Measurements from ENCODE around the gene ANKRD13B. TPM values are rescaled to one million over a fixed set of nuclear protein-coding genes. Genes with fewer than 3 reads are reported as not detected.
"Not testable (repeated sequence)": the region's sequence is repeated elsewhere in the genome, so short reads cannot be mapped to it uniquely, and the experiment has no call there.

Gene ANKRD13B
- total RNA-seq, 2 experiments from 2014 or later, result 14.1 to 15.1 TPM

DNA sequence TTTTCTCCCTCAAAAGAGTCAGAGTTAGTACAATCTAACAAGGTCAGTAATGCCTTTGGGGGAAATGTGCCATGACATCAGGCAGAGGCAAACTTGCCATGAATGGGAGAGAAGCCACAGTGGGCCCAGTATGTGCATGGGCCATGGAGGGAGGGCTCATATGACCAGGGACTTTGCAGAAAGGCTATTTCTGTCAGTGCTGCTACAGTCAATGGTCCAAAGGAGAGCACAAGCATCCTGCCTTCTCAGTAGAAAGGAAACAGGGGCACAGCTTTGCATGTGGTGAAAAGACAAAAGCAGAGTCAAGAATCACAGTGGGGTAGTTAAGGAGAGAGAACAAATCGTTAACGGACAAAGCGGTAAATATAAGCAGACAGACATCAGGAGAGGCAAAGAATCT is 41.0 kb downstream of the ANKRD13B start:
- POLR2A ChIA-PET, result interaction anchor here (1.8 kb wide), 1 partner anchor 9 kb away, joined by 5 read pairs; no protein-coding TSS in a partner anchor
- CTCF ChIA-PET, result interaction anchor here (1.4 to 3.4 kb wide), 4 partner anchors 16 to 297 kb away, joined by 3 to 18 read pairs (median 6); partner anchors contain the start of gene SSH2
- Mint-ChIP-seq H3K9me3 (no peaks in the 10 kb centered on the region), H3K27ac (no peak overlapping the region), H3K4me1 (ENCODE audit: low read depth) (peaks cover 17% of the 10 kb centered on the region), H3K36me3 (peaks cover 34% of the 10 kb centered on the region), H3K4me3 (no peak overlapping the region), H3K27me3 (no peaks in the 10 kb centered on the region)
- no peak for DNase-seq
- intact Hi-C loops (cut with micrococcal nuclease), result no loop called here

DNA sequence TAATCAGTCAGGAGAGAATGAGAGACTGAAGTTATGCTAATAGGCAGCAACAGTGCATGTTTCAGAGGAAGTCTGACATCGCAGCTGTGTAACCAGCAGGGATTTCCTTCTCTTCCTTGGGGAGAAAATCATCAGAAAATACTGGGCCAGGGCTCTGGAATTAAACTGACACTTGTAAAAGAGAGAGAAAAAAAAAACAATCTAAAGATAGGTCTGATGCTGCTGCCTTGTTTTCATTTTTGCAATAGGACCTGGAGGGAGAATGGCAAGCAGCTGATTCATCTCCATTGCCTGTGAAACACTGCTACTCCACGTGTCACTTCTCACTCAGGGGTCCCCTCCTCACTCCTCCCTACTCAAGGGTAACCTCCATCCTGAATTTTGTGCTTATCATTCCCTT is 47.5 kb downstream of the ANKRD13B start:
- ChIA-PET CTCF (interaction anchor here (0.6 to 8.0 kb wide), 16 partner anchors 12 to 449 kb away, joined by 3 to 196 read pairs (median 6); partner anchors contain the start of gene SSH2), POLR2A (interaction anchor here (0.6 to 1.5 kb wide), 4 partner anchors 11 to 248 kb away, joined by 3 to 6 read pairs (median 3); no protein-coding TSS in a partner anchor)
- DNase-seq, result no peak
- peaks cover 17% of the 10 kb centered on the region for H3K36me3 Mint-ChIP-seq
- no peaks in the 10 kb centered on the region for H3K27me3 Mint-ChIP-seq
- H3K9me3 Mint-ChIP-seq, result no peaks in the 10 kb centered on the region
- intact Hi-C loops (cut with micrococcal nuclease), result no loop called here
- H3K4me1 Mint-ChIP-seq (ENCODE audit: low read depth), result peaks cover 27% of the 10 kb centered on the region
- H3K4me3 Mint-ChIP-seq, result no peak overlapping the region
- peak overlapping the region; percentile 3 for H3K27ac Mint-ChIP-seq

DNA sequence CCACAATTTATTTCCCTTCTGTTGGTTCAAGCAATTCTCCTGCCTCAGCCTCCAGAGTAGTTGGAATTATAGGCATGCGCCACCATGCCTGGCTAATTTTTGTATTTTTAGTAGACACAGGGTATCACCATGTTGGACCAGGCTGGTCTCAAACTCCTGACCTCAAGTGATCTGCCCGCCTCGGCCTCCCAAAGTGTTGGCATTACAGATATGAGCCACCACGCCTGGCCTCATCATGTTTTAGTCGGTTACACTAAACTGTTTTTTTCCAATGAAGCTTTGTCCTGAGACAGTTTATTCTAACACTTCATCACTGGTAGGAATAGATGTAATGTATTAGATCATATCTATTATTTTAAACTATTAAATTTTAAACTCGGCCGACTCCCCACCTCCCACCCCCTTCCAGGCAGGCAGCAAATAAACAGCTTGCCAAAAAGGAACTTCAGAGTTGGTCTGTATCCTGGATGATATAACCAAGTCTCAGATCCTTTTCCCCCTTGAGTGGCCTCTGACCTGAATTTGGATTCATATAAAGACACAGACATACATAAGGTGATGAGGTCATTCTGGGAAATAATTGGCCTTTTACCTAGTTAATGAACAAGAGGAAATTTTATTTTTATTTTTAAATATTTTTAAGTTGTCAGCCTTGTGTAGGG is 48.2 kb downstream of the ANKRD13B start:
- Mint-ChIP-seq H3K27ac (peak overlapping the region; percentile 23), H3K27me3 (no peaks in the 10 kb centered on the region), H3K4me3 (no peak overlapping the region), H3K36me3 (peaks cover 13% of the 10 kb centered on the region), H3K9me3 (no peaks in the 10 kb centered on the region), H3K4me1 (ENCODE audit: low read depth) (peaks cover 33% of the 10 kb centered on the region)
- CTCF ChIA-PET, result interaction anchor here (0.6 to 8.0 kb wide), 6 partner anchors 24 to 767 kb away, joined by 3 to 196 read pairs (median 14); no protein-coding TSS in a partner anchor
- POLR2A ChIA-PET, result interaction anchor here (0.6 to 0.7 kb wide), 3 partner anchors 11 to 290 kb away, joined by 3 read pairs; no protein-coding TSS in a partner anchor
- intact Hi-C loops (cut with micrococcal nuclease), result no loop called here
- DNase-seq, result no peak

DNA sequence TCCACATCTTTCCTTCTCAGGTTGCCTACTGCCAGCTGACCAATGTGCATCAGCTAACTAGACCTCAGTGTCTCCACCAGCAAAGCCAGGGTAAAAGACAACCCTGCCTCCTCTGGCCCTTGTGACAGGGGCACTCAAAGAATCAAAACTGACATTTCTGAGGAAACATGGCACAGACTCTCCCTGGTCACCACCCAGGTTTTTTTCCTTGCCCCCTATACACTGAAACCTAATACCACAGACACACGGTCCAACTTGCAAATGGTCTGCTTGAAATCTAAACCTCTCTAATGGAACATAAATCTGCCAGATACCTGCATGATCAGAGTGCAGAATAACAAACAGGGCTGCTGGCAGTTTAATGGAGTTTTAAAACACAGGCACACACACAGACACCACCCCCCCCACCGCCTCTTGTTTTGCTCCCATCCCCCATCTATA is 49.3 kb downstream of the ANKRD13B start:
- DNase-seq, result no peak
- ChIA-PET POLR2A (no interaction called here), CTCF (interaction anchor here (1.0 to 8.0 kb wide), 3 partner anchors 25 to 166 kb away, joined by 4 to 196 read pairs (median 8); no protein-coding TSS in a partner anchor)
- Mint-ChIP-seq H3K4me3 (no peak overlapping the region), H3K27ac (no peak overlapping the region), H3K36me3 (peaks cover 7% of the 10 kb centered on the region), H3K27me3 (no peaks in the 10 kb centered on the region), H3K4me1 (ENCODE audit: low read depth) (peaks cover 33% of the 10 kb centered on the region), H3K9me3 (no peaks in the 10 kb centered on the region)
- intact Hi-C loops (cut with micrococcal nuclease), result no loop called here

DNA sequence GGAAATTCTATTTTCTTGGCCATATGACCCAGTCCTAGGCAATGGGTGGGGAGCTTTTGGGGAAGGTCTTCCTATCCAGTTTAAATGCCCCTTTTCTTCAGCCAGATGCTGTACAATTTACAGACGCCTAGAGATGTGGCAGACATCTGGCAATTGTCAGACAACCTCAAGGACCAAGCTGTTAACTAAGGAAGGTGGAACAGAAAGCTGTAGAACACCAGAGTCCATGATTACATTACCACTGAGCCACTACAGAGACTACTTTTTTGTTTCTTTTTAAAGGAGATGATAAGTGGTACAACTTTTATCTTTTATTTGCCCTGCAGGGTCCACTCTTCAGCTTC is 50.9 kb downstream of the ANKRD13B start:
- Mint-ChIP-seq H3K4me3 (no peak overlapping the region), H3K9me3 (no peaks in the 10 kb centered on the region), H3K27ac (no peak overlapping the region), H3K27me3 (no peaks in the 10 kb centered on the region), H3K36me3 (peaks cover 12% of the 10 kb centered on the region), H3K4me1 (ENCODE audit: low read depth) (peaks cover 32% of the 10 kb centered on the region)
- intact Hi-C loops (cut with micrococcal nuclease), result no loop called here
- CTCF ChIA-PET, result interaction anchor here (0.6 to 8.0 kb wide), 5 partner anchors 15 to 378 kb away, joined by 3 to 196 read pairs (median 3); no protein-coding TSS in a partner anchor
- POLR2A ChIA-PET, result interaction anchor here (0.6 kb wide), 1 partner anchor 117 kb away, joined by 4 read pairs; no protein-coding TSS in a partner anchor
- no peak for DNase-seq

DNA sequence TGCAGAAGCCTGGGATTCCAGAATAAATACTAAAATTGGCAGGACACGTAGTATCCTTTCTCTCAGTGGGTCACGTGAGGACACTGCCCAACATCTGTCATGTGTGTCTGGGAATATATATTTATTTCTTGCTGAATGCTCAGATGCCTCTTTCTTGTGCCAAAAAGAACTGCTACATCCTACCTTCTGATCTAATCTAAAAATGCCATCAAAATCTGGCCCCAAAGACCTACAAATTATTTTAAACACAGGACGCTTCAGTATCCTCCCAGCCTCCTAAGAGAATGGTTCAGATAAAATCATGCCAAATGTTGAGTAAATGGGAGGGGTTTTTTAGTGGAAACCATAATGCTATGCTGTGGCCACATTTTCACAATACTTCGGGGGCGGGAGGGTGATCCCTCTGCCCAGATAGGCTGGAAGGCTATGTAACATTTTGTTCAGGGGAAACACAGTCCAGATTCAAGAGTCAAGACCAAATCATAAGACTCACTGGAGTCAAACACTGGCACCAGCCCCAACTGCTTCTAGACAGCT is 52.7 kb downstream of the ANKRD13B start:
- CTCF ChIA-PET, result interaction anchor here (0.7 kb wide), 1 partner anchor 27 kb away, joined by 3 read pairs; no protein-coding TSS in a partner anchor
- POLR2A ChIA-PET, result no interaction called here
- intact Hi-C loops (cut with micrococcal nuclease), result no loop called here
- H3K36me3 Mint-ChIP-seq, result peaks cover 16% of the 10 kb centered on the region
- no peak overlapping the region for H3K4me3 Mint-ChIP-seq
- DNase-seq, result peak; percentile 26
- H3K4me1 Mint-ChIP-seq (ENCODE audit: low read depth), result peaks cover 16% of the 10 kb centered on the region
- no peaks in the 10 kb centered on the region for H3K27me3 Mint-ChIP-seq
- H3K27ac Mint-ChIP-seq, result peak overlapping the region; percentile 64
- H3K9me3 Mint-ChIP-seq, result no peaks in the 10 kb centered on the region

DNA sequence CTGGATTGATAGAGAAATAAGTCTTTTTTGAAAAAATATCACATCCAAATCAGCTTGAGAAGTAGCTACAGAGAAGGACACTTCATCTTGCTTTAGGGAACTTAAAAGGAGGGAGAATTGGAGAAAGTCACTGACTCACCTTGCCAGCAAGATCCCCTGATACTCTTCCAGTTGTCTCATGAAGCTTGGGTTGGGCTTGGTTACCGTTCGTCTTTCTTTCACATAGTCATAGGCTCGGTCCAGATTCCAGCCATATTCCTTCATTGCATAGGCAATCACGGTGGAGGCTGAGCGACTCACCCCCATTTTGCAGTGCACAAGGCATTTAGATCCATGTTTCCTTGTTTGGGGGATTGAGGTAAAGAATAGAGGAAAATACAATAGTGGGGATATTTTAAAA is 55.1 kb downstream of the ANKRD13B start:
- Mint-ChIP-seq H3K4me3 (no peak overlapping the region), H3K9me3 (no peaks in the 10 kb centered on the region), H3K4me1 (ENCODE audit: low read depth) (peaks cover 14% of the 10 kb centered on the region), H3K27me3 (no peaks in the 10 kb centered on the region), H3K36me3 (peaks cover 16% of the 10 kb centered on the region), H3K27ac (no peak overlapping the region)
- CTCF ChIA-PET, result interaction anchor here (0.9 kb wide), 1 partner anchor 8 kb away, joined by 4 read pairs; no protein-coding TSS in a partner anchor
- POLR2A ChIA-PET, result no interaction called here
- intact Hi-C loops (cut with micrococcal nuclease), result no loop called here
- DNase-seq, result no peak

DNA sequence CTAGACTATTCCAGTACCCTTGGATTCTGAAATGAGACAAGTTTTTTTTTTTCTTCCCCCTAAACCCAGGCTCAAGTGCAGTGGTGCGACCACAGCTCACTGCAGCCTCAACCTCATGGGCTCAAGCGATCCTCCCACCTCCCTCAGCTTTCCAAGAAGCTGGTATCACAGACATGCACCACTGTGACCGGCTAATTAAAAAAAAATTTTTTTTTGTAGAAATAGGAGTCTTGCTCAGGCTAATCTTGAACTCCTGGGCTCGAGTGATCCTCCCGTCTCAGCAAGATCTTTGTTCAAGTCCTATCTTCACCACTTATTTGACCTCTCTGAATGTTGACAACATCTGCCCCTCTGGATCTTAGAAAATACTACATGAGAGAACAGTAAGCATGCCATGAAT is 56.4 kb downstream of the ANKRD13B start:
- Mint-ChIP-seq H3K4me1 (ENCODE audit: low read depth) (peaks cover 14% of the 10 kb centered on the region), H3K9me3 (no peaks in the 10 kb centered on the region), H3K36me3 (peaks cover 16% of the 10 kb centered on the region), H3K27me3 (no peaks in the 10 kb centered on the region), H3K27ac (no peak overlapping the region), H3K4me3 (no peak overlapping the region)
- DNase-seq, result no peak
- POLR2A ChIA-PET, result no interaction called here
- intact Hi-C loops (cut with micrococcal nuclease), result no loop called here
- CTCF ChIA-PET, result no interaction called here

DNA sequence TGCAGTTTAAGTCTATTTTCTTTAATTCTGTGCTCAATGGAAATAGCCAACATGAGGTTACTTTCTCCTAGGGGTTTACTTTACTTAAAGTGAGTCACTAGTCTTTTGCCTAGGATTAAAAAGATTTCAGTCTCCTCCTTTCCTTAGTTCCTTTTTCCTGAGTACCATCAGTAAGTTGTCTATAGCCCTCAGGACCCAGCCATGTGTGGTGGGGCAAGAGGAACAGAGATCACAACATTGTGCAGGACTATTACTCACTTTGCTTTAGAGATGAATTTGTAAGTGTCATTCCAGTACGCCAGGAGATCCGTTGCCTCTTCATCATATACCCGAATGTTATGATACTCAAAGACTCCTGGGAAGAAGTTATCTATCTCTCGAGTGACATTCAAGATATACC is 57.5 kb downstream of the ANKRD13B start:
- ChIA-PET CTCF (no interaction called here), POLR2A (no interaction called here)
- peaks cover 14% of the 10 kb centered on the region for H3K36me3 Mint-ChIP-seq
- no peak for DNase-seq
- H3K27me3 Mint-ChIP-seq, result no peaks in the 10 kb centered on the region
- intact Hi-C loops (cut with micrococcal nuclease), result no loop called here
- no peak overlapping the region for H3K4me3 Mint-ChIP-seq
- H3K27ac Mint-ChIP-seq, result no peak overlapping the region
- H3K9me3 Mint-ChIP-seq, result no peaks in the 10 kb centered on the region
- peaks cover 6% of the 10 kb centered on the region for H3K4me1 Mint-ChIP-seq (ENCODE audit: low read depth)

DNA sequence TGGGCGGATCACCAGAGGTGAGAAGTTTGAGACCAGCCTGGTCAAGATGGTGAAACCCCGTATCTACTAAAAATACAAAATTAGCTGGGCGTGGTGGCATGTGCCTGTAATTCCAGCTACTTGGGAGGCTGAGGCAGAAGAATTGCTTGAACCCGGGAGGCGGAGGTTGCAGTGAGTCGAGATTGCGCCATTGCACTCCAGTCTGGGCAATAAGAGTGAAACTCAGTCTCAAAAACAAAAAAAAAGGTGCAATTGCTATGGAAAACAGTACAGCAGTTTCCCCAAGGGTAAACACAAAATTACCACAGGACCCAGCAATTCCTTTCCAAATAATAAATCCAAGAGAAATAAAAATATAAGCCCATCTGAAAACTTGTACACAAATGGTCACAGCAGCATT is 59.0 kb downstream of the ANKRD13B start:
- CTCF ChIA-PET, result interaction anchor here (1.0 to 1.7 kb wide), 2 partner anchors 13 to 128 kb away, joined by 3 read pairs; no protein-coding TSS in a partner anchor
- intact Hi-C loops (cut with micrococcal nuclease); H3K27ac Mint-ChIP-seq; H3K4me3 Mint-ChIP-seq; H3K4me1 Mint-ChIP-seq (ENCODE audit: low read depth); H3K27me3 Mint-ChIP-seq; H3K9me3 Mint-ChIP-seq; DNase-seq: not testable (repeated sequence)
- peaks cover 21% of the 10 kb centered on the region for H3K36me3 Mint-ChIP-seq
- POLR2A ChIA-PET, result interaction anchor here (0.6 kb wide), 1 partner anchor 11 kb away, joined by 3 read pairs; no protein-coding TSS in a partner anchor

DNA sequence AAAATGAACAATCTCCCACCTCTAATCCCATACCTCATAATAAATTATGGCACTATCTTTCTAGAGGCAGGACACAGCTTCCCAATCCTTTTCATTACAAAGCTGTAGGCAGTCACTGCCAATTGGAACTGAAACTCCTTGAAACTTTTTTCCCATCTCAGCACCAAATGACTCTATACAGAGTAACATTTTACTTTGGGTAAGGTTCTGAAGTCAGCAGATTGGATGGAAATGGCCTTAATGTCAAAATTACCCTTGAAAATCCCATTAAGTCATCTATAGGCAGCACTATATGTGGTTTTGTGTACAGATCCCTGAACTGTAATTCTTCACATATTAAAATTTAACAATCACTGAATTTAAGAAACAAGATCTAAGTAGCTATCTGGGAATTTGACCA is 60.0 kb downstream of the ANKRD13B start:
- H3K27me3 Mint-ChIP-seq, result no peaks in the 10 kb centered on the region
- H3K9me3 Mint-ChIP-seq, result no peaks in the 10 kb centered on the region
- intact Hi-C loops (cut with micrococcal nuclease), result no loop called here
- no peak overlapping the region for H3K4me3 Mint-ChIP-seq
- POLR2A ChIA-PET, result interaction anchor here (0.6 kb wide), 1 partner anchor 531 kb away, joined by 3 read pairs; no protein-coding TSS in a partner anchor
- CTCF ChIA-PET, result interaction anchor here (1.4 kb wide), 1 partner anchor 14 kb away, joined by 6 read pairs; no protein-coding TSS in a partner anchor
- peaks cover 19% of the 10 kb centered on the region for H3K36me3 Mint-ChIP-seq
- DNase-seq, result no peak
- no peaks in the 10 kb centered on the region for H3K4me1 Mint-ChIP-seq (ENCODE audit: low read depth)
- no peak overlapping the region for H3K27ac Mint-ChIP-seq

DNA sequence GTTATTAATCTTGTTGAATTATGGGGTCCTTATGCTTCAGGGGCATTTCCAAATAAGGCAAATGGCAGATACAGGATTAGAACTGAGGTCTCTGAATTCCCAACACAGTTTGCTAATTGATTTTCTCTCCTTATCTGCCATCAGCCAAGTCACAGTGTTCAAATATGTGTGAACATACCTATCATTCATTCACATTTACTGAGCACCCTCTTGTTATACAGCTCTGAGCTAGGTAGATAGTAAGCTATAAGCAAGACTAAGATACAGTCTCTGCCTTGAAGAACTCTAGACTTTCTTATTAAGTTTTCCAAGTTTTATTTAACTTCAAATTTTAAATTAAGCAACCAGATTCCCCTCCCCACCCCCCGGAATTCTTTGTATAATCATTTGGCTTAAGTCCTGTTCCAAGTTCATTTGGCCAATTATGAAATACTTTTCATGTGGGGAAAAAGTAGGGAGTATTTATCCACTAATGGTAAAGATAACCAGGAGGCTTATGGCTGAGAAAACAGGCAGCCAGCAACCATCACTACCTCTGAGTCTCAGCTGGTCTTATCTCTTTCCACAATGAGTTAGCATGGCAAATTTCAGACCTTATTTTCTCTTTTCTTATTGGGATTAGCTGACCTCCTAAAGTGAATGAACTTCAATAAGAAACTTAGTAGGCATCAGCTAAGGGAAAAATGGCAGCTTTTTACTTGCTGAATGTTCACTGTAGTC is 61.2 kb downstream of the ANKRD13B start:
- H3K27ac Mint-ChIP-seq, result no peak overlapping the region
- H3K4me1 Mint-ChIP-seq (ENCODE audit: low read depth), result peaks cover 2% of the 10 kb centered on the region
- H3K9me3 Mint-ChIP-seq, result no peaks in the 10 kb centered on the region
- no peaks in the 10 kb centered on the region for H3K27me3 Mint-ChIP-seq
- DNase-seq, result no peak
- ChIA-PET POLR2A (interaction anchor here (0.6 to 1.3 kb wide), 2 partner anchors 15 to 35 kb away, joined by 3 read pairs; no protein-coding TSS in a partner anchor), CTCF (interaction anchor here (0.9 to 2.0 kb wide), 5 partner anchors 15 to 125 kb away, joined by 3 to 7 read pairs (median 6); no protein-coding TSS in a partner anchor)
- peaks cover 15% of the 10 kb centered on the region for H3K36me3 Mint-ChIP-seq
- intact Hi-C loops (cut with micrococcal nuclease), result no loop called here
- H3K4me3 Mint-ChIP-seq, result no peak overlapping the region

Measured in activated CD4-positive, alpha-beta memory T cell treated with anti-CD3 and anti-CD28 coated beads for 36 hours (primary cell).